ENCODE measurements around the gene DNER.
A peak's percentile ranks its signal among the peaks of the same experiment; 100 is the strongest.

The DNER gene

GRCh38 chr2:229319558-229319957 is 394.8 kb downstream of the DNER start:
- Histone ChIP-seq H3K4me3 (no peak overlapping the region), H3K27ac (no peak overlapping the region)

DNA sequence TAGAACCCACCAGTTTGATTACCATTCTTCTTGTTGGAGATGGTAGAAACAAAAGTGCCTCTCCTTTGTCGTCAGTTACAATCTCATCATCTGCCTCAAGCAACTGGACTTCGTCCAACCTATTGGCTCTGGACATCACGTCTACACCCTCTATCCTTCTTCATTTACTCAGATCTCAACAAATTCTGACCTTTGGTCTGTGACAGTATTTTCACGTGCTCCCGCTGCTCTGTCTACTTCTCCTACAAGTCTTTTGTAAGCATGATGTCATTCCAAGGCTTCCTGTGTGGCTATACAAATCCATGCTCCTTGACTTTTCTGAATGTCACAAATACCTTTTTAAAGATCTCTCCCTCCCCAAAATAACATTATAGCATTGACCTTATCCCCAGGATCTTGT is 400.2 kb downstream of the DNER start:
- peak overlapping the region in 4 of 21 experiments; percentile 3 to 20 (median 8) for H3K27ac ChIP-seq

GRCh38 chr2:229313591-229313990 is 400.8 kb downstream of the DNER start:
- peak overlapping the region in 3 of 21 experiments; percentile 12 to 46 (median 28) for H3K27ac ChIP-seq
- H3K4me3 ChIP-seq = no peak overlapping the region

More for the DNA sequence above, 400.2 kb downstream of the DNER start:
- H3K4me3 ChIP-seq = no peak overlapping the region

All from skin epidermis (tissue), 12 donors.